ENCODE data around the gene TEAD3. TPM values are rescaled to one million over a fixed set of nuclear protein-coding genes. Genes with fewer than 3 reads are reported as not detected.

Gene TEAD3
- total and polyA plus RNA-seq, 10 of the 15 experiments (the other 5 are each of a cell fraction or from before 2014, with no cell fraction given): 0.02 to 0.28 (median 0.18) TPM; not detected in 5

DNA sequence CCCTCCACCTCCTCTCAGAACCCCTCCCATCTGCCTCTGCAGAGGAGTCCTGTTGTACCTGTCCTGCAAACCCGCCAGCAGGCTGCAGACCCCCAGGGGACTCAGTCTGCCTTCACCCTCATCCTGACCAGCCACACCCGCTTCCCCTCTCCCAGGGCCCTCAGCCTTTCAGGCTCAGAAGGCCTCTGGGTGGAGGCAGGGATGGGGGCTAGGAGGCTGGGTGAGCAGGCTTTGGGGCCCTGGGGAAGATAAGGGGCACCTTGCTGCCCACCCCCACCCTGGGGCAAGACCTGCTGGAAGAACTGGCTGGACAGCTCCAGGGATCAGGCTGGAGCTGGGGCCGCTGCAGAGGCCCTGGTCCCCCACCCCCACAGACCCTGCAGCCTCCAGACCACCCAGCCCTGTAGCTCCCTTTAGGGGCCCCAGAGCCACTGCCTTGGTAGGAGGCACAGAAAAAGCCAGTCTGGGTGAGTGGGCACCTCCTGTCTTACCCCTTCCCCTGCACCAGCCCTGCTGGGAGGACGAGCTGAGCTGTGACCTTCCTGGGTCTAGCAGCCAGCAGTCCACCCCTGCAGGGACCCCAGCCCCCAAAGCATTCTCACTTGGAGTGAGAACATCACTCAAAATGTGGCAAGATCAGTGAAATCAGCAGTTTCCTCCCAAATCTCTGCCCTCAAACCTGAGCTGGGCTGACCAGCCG lies 5.2 kb downstream of the TEAD3 start:
- RAD21 ChIA-PET (ENCODE audit: unreplicated experiment): no interaction called here
- H3K36me3 ChIP-seq (ENCODE audit: control insufficient read depth in 2 of 2, insufficient read depth in 2 of 2, low read length in 1 of 2): no peaks in the 10 kb centered on the region
- WGBS (ENCODE audit: insufficient coverage, insufficient replicate concordance, low lambda C conversion rate, missing lambda C conversion rate): 10% methylated on average over 5 of the region's 5 CpGs
- no peak overlapping the region for H3K27ac ChIP-seq (ENCODE audit: control insufficient read depth, insufficient read depth)
- POLR2A ChIA-PET: no interaction called here
- no peaks in the 10 kb centered on the region for H3K9me3 ChIP-seq (replicated peaks; ENCODE audit: control insufficient read depth, insufficient read depth, low read length)
- FAIRE-seq: no peak
- SMC1A ChIA-PET (ENCODE audit: uncharacterized antibody, unreplicated experiment): interaction anchor here (0.8 kb wide), 1 partner anchor 10 kb away, joined by 3 read pairs; no protein-coding TSS in a partner anchor
- no peaks in the 10 kb centered on the region for H3K79me2 ChIP-seq (ENCODE audit: control insufficient read depth, insufficient read depth, low read length)
- no TSS peak for BruUV-seq (replicated peaks)
- H3K27me3 ChIP-seq (replicated peaks in 1 of 2; ENCODE audit: control insufficient read depth in 2 of 2, insufficient read depth in 2 of 2, low read length in 1 of 2): peaks cover 0 to 2% of the 10 kb centered on the region in 2 experiments; a peak in 3 of 4 replicates
- H3K9ac ChIP-seq (ENCODE audit: control insufficient read depth, insufficient read depth, low read length): no peak overlapping the region
- in situ Hi-C loops (cut with MboI): no loop called here
- TF ChIP-seq SPI1 (IDR thresholded peaks at IDR 0.05; ENCODE audit: borderline replicate concordance, insufficient read depth, low read depth, low read length) (no peak), ATF7 (IDR thresholded peaks at IDR 0.05; ENCODE audit: low read depth) (no peak), TCF12 (IDR thresholded peaks at IDR 0.05; ENCODE audit: low read depth, low read length) (no peak), LARP7 (IDR thresholded peaks at IDR 0.05) (no peak), POLR2AphosphoS5 (IDR thresholded peaks at IDR 0.05; ENCODE audit: low read length) (no peak), SREBF1 (IDR thresholded peaks at IDR 0.05; ENCODE audit: low read length) (no peak), TCF3 (IDR thresholded peaks at IDR 0.05; ENCODE audit: borderline replicate concordance, insufficient read depth, low read depth, low read length) (no peak), TBL1XR1 (IDR thresholded peaks at IDR 0.05; ENCODE audit: low read depth, low read length) (no peak), USF2 (IDR thresholded peaks at IDR 0.05; ENCODE audit: borderline replicate concordance, low read depth, low read length) (no peak)
- CTCF ChIA-PET: interaction anchor here (0.6 to 0.8 kb wide), 2 partner anchors 9 to 25 kb away, joined by 3 read pairs; no protein-coding TSS in a partner anchor
- peaks cover 8% of the 10 kb centered on the region for H3K4me1 ChIP-seq (ENCODE audit: control insufficient read depth, insufficient read depth, low read length)
- no peak for ATAC-seq
- H3K4me2 ChIP-seq (ENCODE audit: control insufficient read depth, insufficient read depth): no peak overlapping the region
- H2AFZ ChIP-seq (ENCODE audit: control insufficient read depth, low read depth, low read length): no peak overlapping the region
- H4K20me1 ChIP-seq (ENCODE audit: control insufficient read depth, insufficient read depth): no peaks in the 10 kb centered on the region
- intact Hi-C loops (cut with micrococcal nuclease; ENCODE audit: unreplicated experiment): no loop called here
- no peak overlapping the region for H3K4me3 ChIP-seq
- DNase-seq (ENCODE audit: low read depth, low spot score): no peak

Data from GM12878 (cell line).